ACHN (cell line): Measurements from ENCODE around the gene WFDC1.

ENCODE experiments used
- DNase-seq: peaks from one replicate; pipeline ENCODE4 v3.0.0-alpha.2; 2015
- in situ Hi-C: cut with HindIII; loops from 2 replicates; pipeline ENCODE4 v1.10.0; 2017; ENCODE audit warnings: low sequenced_read_pairs, low pct_ligation_motif_present, low pct_unique_long_range_greater_than_20kb

The WFDC1 gene

GRCh38 chr16:84294531-84295142 is at the start of gene WFDC1:
Gene WFDC1 (plus strand): TSS chr16:84294878. CDS start chr16:84294972, 94 bp downstream.
- in situ Hi-C loops, result no loop called here

GRCh38 chr16:84245956-84246678 is 48.6 kb upstream of the WFDC1 start:
- no peak for DNase-seq
- in situ Hi-C loops, result no loop called here

More at GRCh38 chr16:84294531-84295142, at the start of gene WFDC1:
- DNase-seq, result no peak

GRCh38 chr16:84246679-84247077 is 48.0 kb upstream of the WFDC1 start:
- no peak for DNase-seq

GRCh38 chr16:84247331-84247730 is 47.3 kb upstream of the WFDC1 start:
- no peak for DNase-seq
- in situ Hi-C loops, result no loop called here

More at GRCh38 chr16:84246679-84247077, 48.0 kb upstream of the WFDC1 start:
- in situ Hi-C loops, result no loop called here

GRCh38 chr16:84247844-84248243 is 46.8 kb upstream of the WFDC1 start:
- in situ Hi-C loops, result no loop called here
- peak; percentile 8 for DNase-seq

GRCh38 chr16:84252184-84252583 is 42.5 kb upstream of the WFDC1 start:
- no peak for DNase-seq
- in situ Hi-C loops, result no loop called here

- no peak for DNase-seq
- in situ Hi-C loops, result no loop called here
These were observed 41.5 kb upstream of the WFDC1 start for GRCh38 chr16:84253173-84253572.

- in situ Hi-C loops, result no loop called here
- no peak for DNase-seq
These were observed 40.6 kb upstream of the WFDC1 start for GRCh38 chr16:84254062-84254461.

GRCh38 chr16:84255050-84255810 is 39.4 kb upstream of the WFDC1 start:
- DNase-seq, result no peak
- in situ Hi-C loops, result no loop called here

GRCh38 chr16:84258266-84258665 is 36.4 kb upstream of the WFDC1 start:
- in situ Hi-C loops, result no loop called here

GRCh38 chr16:84259691-84260090 is 35.0 kb upstream of the WFDC1 start:
- in situ Hi-C loops, result no loop called here
- no peak for DNase-seq

More at GRCh38 chr16:84258266-84258665, 36.4 kb upstream of the WFDC1 start:
- DNase-seq, result no peak

- in situ Hi-C loops, result no loop called here
- DNase-seq, result no peak
These were observed 33.7 kb upstream of the WFDC1 start for GRCh38 chr16:84260766-84261554.

GRCh38 chr16:84262031-84262430 is 32.6 kb upstream of the WFDC1 start:
- no peak for DNase-seq
- in situ Hi-C loops, result no loop called here

GRCh38 chr16:84262939-84263338 is 31.7 kb upstream of the WFDC1 start:
- no peak for DNase-seq
- in situ Hi-C loops, result no loop called here

- in situ Hi-C loops, result no loop called here
- DNase-seq, result peak; percentile 68
These were observed 28.2 kb upstream of the WFDC1 start for GRCh38 chr16:84266451-84266850.

- in situ Hi-C loops, result no loop called here
- no peak for DNase-seq
These were observed 27.3 kb upstream of the WFDC1 start for GRCh38 chr16:84267380-84267779.

GRCh38 chr16:84268291-84269040 is 26.2 kb upstream of the WFDC1 start:
- DNase-seq, result peak; percentile 81
- in situ Hi-C loops, result no loop called here

GRCh38 chr16:84270071-84270470 is 24.6 kb upstream of the WFDC1 start:
- in situ Hi-C loops, result no loop called here
- DNase-seq, result no peak
